ENCODE measurements around the gene ACOT12.
"Not testable (repeated sequence)": the region's sequence is repeated elsewhere in the genome, so short reads cannot be mapped to it uniquely, and the experiment has no call there.

ACOT12 gene

DNA sequence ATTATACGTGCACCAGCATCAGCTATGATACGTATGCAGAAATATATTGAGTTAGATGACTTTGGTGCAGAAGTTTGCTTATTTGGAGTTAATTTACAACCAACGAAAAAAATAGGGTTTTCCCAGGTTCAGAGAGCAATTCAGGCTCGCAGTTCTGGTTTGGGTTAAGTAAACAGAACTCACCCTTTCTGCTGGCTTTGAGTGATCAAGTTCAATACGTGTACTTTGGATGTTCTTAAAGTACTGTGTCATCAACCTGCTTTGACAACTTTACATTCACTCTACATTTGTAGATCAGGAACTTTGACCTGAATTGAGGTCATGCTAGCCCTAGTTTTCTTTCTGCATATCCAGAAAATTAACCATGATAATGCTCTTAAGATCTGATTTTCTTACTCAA lies 40.7 kb downstream of the ACOT12 start:
- no peak for DNase-seq (ENCODE audit: low read depth)
- H3K4me3 ChIP-seq (ENCODE audit: low read depth, low read length), result no peak overlapping the region
- TF ChIP-seq, protein P1, sequence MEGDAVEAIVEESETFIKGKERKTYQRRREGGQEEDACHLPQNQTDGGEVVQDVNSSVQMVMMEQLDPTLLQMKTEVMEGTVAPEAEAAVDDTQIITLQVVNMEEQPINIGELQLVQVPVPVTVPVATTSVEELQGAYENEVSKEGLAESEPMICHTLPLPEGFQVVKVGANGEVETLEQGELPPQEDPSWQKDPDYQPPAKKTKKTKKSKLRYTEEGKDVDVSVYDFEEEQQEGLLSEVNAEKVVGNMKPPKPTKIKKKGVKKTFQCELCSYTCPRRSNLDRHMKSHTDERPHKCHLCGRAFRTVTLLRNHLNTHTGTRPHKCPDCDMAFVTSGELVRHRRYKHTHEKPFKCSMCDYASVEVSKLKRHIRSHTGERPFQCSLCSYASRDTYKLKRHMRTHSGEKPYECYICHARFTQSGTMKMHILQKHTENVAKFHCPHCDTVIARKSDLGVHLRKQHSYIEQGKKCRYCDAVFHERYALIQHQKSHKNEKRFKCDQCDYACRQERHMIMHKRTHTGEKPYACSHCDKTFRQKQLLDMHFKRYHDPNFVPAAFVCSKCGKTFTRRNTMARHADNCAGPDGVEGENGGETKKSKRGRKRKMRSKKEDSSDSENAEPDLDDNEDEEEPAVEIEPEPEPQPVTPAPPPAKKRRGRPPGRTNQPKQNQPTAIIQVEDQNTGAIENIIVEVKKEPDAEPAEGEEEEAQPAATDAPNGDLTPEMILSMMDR (IDR thresholded peaks at IDR 0.05; ENCODE audit: control insufficient read depth, extremely low read depth, insufficient read depth), result no peak

DNA sequence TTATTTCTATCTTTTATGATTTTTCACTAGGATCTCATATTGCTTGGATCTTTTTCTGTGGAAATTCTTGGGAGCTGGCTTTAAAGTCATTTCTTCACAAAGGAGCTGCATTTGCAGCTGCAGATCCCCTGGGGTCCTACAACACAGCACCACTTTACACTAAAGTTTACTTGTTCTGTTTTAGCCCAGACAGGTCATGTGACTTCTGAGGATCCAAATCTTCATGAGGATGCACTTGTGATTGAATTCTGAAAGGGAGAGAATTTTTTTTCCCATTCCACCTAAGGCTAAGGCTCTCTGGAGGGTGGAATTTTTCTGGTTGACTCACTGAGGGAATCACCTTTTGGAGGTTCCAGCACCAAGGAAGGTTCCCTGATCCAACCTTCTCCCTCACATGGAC lies 43.4 kb downstream of the ACOT12 start:
- H3K4me3 ChIP-seq (ENCODE audit: low read depth, low read length), result no peak overlapping the region
- TF ChIP-seq, protein P1 (IDR thresholded peaks at IDR 0.05; ENCODE audit: control insufficient read depth, extremely low read depth, insufficient read depth), result no peak
- no peak for DNase-seq (ENCODE audit: low read depth)

DNA sequence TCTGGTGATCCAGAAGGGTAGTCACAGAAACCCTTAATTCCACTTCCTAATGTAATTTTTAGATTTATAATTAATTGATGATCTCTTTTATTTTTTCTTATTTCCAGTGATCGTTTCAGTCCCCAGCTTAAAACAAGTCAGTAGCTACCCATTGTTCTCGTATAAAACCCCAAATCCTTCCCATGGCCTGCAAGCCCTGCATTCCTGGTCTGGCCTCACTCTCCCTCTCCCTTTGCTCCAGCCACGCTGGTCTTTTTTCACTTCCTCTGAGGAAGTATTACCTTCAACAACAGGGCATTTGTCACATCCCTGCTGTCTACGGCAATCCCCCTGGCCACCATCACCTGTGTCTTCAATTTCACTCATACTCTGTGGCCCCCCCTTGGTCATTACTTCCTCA lies 44.8 kb downstream of the ACOT12 start:
- no peak for DNase-seq (ENCODE audit: low read depth)
- TF ChIP-seq, protein P1 (IDR thresholded peaks at IDR 0.05; ENCODE audit: control insufficient read depth, extremely low read depth, insufficient read depth), result no peak

DNA sequence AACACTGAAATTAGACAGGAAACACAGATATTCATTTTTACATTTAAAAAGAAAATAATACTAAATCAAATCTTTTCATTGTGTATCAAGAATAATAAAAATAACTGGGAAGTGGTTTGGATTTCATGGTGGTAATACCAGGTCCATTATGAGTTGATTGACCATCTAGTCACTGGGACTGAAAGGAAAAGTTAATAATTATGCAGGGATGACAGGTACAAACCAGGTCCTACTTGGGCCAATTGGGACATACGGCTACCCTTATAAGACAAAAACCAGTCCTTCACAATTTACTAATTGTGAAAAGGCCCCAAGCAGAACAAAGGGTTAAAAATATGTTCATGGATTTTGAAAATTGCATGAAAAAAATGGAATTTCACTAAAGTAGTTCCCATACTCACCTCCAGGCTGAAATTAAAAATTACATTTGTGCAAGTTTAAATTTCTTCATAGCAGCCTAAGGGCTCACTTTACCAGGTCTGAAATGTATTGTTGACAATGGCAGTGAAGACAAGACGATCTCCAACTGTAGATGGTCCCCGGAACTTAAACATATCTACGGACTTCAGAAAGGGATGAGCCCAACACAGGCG lies 48.4 kb downstream of the ACOT12 start:
- no peak for DNase-seq (ENCODE audit: low read depth)
- TF ChIP-seq, protein P1 (IDR thresholded peaks at IDR 0.05; ENCODE audit: control insufficient read depth, extremely low read depth, insufficient read depth), result no peak
- H3K4me3 ChIP-seq (ENCODE audit: low read depth, low read length), result no peak overlapping the region

More for the DNA sequence above, 44.8 kb downstream of the ACOT12 start:
- H3K4me3 ChIP-seq (ENCODE audit: low read depth, low read length), result no peak overlapping the region

DNA sequence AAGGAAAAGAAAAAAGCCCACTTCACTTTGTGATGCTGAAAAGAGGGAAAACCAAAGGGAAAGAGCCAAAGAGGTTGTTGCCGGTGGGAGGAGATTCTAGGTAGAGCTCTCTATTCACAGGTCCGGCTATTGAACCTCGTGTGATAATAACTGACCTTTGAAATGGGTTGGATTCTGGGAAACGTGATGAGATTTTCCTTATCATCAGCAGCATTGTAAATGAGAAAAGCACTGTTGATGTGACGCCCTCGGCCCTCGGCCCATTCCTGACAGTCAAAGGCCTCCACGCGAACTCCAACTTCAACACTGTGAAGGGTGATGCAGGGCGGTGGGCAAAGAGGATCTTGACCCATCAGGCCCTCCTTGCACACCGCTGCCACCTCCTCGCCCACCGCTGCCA lies 49.2 kb downstream of the ACOT12 start:
- H3K4me3 ChIP-seq (ENCODE audit: low read depth, low read length), result no peak overlapping the region
- TF ChIP-seq, protein P1 (IDR thresholded peaks at IDR 0.05; ENCODE audit: control insufficient read depth, extremely low read depth, insufficient read depth), result no peak
- no peak for DNase-seq (ENCODE audit: low read depth)

DNA sequence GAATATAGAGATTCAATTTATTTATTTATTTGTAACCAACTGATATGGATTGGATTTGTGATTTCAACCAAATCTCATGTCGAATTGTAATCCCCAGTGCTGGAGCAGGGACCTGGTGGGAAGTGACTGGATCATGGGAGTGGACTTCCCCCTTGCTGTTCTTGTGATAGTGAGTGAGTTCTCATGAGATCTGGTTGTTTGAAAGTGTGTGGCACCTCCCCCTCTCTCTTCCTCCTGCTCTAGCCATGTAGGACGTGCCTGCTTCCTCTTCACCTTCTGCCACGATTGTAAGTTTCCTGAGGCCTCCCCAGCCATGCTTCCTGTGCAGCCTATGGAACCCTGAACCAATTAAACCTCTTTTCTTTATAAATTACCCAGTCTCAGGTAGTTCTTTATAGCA lies 55.7 kb downstream of the ACOT12 start:
- not testable (repeated sequence) for H3K4me3 ChIP-seq (ENCODE audit: low read depth, low read length); DNase-seq (ENCODE audit: low read depth)

DNA sequence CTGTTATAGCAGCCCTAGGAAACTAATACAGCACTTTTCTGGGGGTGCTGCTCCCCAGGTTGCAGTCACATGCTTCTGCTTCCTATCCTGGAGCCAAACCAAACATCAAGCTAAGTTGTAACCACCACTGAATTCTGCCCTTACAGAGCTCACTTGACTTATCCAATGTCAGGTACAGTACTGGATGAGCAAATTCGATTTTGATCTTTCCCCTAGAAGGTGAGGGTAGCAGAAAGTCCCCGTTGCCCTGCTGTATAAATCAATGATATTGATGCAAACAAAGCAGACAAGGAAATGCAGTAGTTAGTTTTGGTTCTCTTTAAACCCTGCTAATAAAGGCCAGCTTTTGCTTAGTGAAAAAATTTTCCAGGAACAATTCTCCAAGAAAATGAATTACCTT lies 56.1 kb downstream of the ACOT12 start:
- DNase-seq (ENCODE audit: low read depth), result no peak
- TF ChIP-seq, protein P1 (IDR thresholded peaks at IDR 0.05; ENCODE audit: control insufficient read depth, extremely low read depth, insufficient read depth), result no peak
- no peak overlapping the region for H3K4me3 ChIP-seq (ENCODE audit: low read depth, low read length)

Measured in LNCaP clone FGC (cell line).